Stimulated activated naive CD4-positive, alpha-beta T cell treated with Interleukin-2 at 50 U/mL for 16 hours (primary cell): Measurements from ENCODE around the gene BDKRB2.

Experiments
- DNase-seq: peaks from one replicate; lab custom pipeline; 2025; lab: John Stamatoyannopoulos, UW

BDKRB2 gene

GRCh38 chr14:96176811-96177211, 27.8 kb upstream of the BDKRB2 start:
- DNase-seq: no peak

GRCh38 chr14:96177766-96178375, 26.8 kb upstream of the BDKRB2 start:
- DNase-seq: no peak

- DNase-seq: no peak
These were observed 25.9 kb upstream of the BDKRB2 start for GRCh38 chr14:96178461-96179321.

- DNase-seq: no peak
These were observed 24.4 kb upstream of the BDKRB2 start for GRCh38 chr14:96180043-96180874.

GRCh38 chr14:96181186-96182056, 23.2 kb upstream of the BDKRB2 start:
- no peak for DNase-seq

- no peak for DNase-seq
These were observed 22.1 kb upstream of the BDKRB2 start for GRCh38 chr14:96182546-96182945.

- no peak for DNase-seq
These were observed 19.9 kb upstream of the BDKRB2 start for GRCh38 chr14:96184737-96185136.

GRCh38 chr14:96187216-96188031, 17.2 kb upstream of the BDKRB2 start:
- no peak for DNase-seq

GRCh38 chr14:96189281-96189711, 15.3 kb upstream of the BDKRB2 start:
- no peak for DNase-seq

GRCh38 chr14:96191353-96191752, 13.3 kb upstream of the BDKRB2 start:
- DNase-seq: no peak

GRCh38 chr14:96191841-96192462, 12.7 kb upstream of the BDKRB2 start:
- no peak for DNase-seq

- DNase-seq: no peak
These were observed 11.4 kb upstream of the BDKRB2 start for GRCh38 chr14:96192975-96193805.

- DNase-seq: no peak
These were observed 10.4 kb upstream of the BDKRB2 start for GRCh38 chr14:96194262-96194656.

GRCh38 chr14:96194657-96195431, 9.8 kb upstream of the BDKRB2 start:
- no peak for DNase-seq

- no peak for DNase-seq
These were observed 9.1 kb upstream of the BDKRB2 start for GRCh38 chr14:96195441-96196081.

GRCh38 chr14:96197163-96197852, 7.3 kb upstream of the BDKRB2 start:
- no peak for DNase-seq

GRCh38 chr14:96197969-96198368, 6.7 kb upstream of the BDKRB2 start:
- no peak for DNase-seq
